GM12878 (cell line): ENCODE data around the gene NFKBIE. TPM values are rescaled to one million over a fixed set of nuclear protein-coding genes. Genes with fewer than 3 reads are reported as not detected.

ENCODE experiments used
- ATAC-seq: fragments of 200-7000 bp; cut with Tn5 transposase; 3 replicates; pipeline ENCODE4 v1.9.1; 2020; ENCODE audit warnings: mild to moderate bottlenecking, moderate library complexity
- BruUV-seq: library from RNA; stranded (reverse); fragments of 400-500 nt; replicated peaks from 2 replicates; lab custom pipeline; 2021; lab: Mats Ljungman, UMichigan
- CTCF ChIA-PET: fragments of 300-600 bp; sonication (Branson Sonifier 250); formaldehyde crosslinking; extraction: SDS; loops from one replicate; lab custom pipeline; 2021; ENCODE audit warnings: inconsistent platforms; lab: Yijun Ruan, JAX
- POLR2A ChIA-PET: fragments of 350-600 bp; formaldehyde crosslinking; extraction: SDS; loops from one replicate; lab custom pipeline; 2021; ENCODE audit warnings: inconsistent platforms; lab: Charles Lee
- RAD21 ChIA-PET: fragments of 300-600 bp; sonication (Branson Sonifier 250); formaldehyde crosslinking; loops from one replicate; lab custom pipeline; 2023; ENCODE audit warnings: antibody characterized with exemption; ENCODE audit not compliant: unreplicated experiment; lab: Charles Lee
- SMC1A ChIA-PET: fragments of 300-600 bp; sonication (Branson Sonifier 250); formaldehyde crosslinking; loops from one replicate; lab custom pipeline; 2023; ENCODE audit not compliant: unreplicated experiment, uncharacterized antibody; lab: Charles Lee
- DNase-seq: peaks from one replicate; pipeline ENCODE4 v3.0.0-alpha.2; 2011; ENCODE audit warnings: low read depth, low spot score
- FAIRE-seq: peaks from 3 replicates; lab custom pipeline; 2011; peaks lifted over from hg19 to GRCh38; lab: Jason Lieb, UNC
- H2AFZ ChIP-seq: 2 replicates; pipeline ENCODE4 v1.6.0; 2011; ENCODE audit warnings: low read depth, low read length, control low read depth; ENCODE audit not compliant: control insufficient read depth
- H3K27ac ChIP-seq: 2 replicates; pipeline ENCODE4 v1.5.1; 2011; ENCODE audit warnings: control low read depth; ENCODE audit not compliant: control insufficient read depth, insufficient read depth
- H3K27me3 ChIP-seq, 2 experiments: replicated peaks in 1 of 2; 2 replicates each; pipeline versions ENCODE4 v1.6.0 to v1.6.1; 2011; ENCODE audit warnings: low read length in 1 of 2; ENCODE audit not compliant: control insufficient read depth in 2 of 2, insufficient read depth in 2 of 2
- H3K36me3 ChIP-seq, 2 experiments: 2 replicates each; pipeline ENCODE4 v1.5.1; 2011; ENCODE audit warnings: low read length in 1 of 2; ENCODE audit not compliant: control insufficient read depth in 2 of 2, insufficient read depth in 2 of 2
- H3K4me1 ChIP-seq: 2 replicates; pipeline ENCODE4 v1.6.1; 2011; ENCODE audit warnings: mild to moderate bottlenecking, low read length, moderate library complexity, mixed read lengths; ENCODE audit not compliant: control insufficient read depth, insufficient read depth
- H3K4me2 ChIP-seq: 2 replicates; pipeline ENCODE4 v1.6.0; 2011; ENCODE audit warnings: control low read depth; ENCODE audit not compliant: control insufficient read depth, insufficient read depth
- H3K4me3 ChIP-seq: fragments of 200-600 bp; sonication (generic); 2 replicates; pipeline ENCODE4 v1.5.1; 2016
- H3K79me2 ChIP-seq: 2 replicates; pipeline ENCODE4 v1.6.0; 2011; ENCODE audit warnings: low read length; ENCODE audit not compliant: control insufficient read depth, insufficient read depth
- H3K9ac ChIP-seq: 2 replicates; pipeline ENCODE4 v1.8.0; 2011; ENCODE audit warnings: low read length, control low read depth, mixed read lengths; ENCODE audit not compliant: control insufficient read depth, insufficient read depth
- H3K9me3 ChIP-seq: replicated peaks from 3 replicates; pipeline ENCODE4 v1.5.1; 2011; ENCODE audit warnings: mild to moderate bottlenecking, low read length; ENCODE audit not compliant: control insufficient read depth, insufficient read depth
- H4K20me1 ChIP-seq: 2 replicates; pipeline ENCODE4 v1.6.0; 2011; ENCODE audit not compliant: control insufficient read depth, insufficient read depth
- BHLHE40 ChIP-seq, 2 experiments: fragments of 450-650 bp in 1 of 2; IDR thresholded peaks; 2 replicates each; pipeline ENCODE4 v1.6.1; 2011 to 2017; ENCODE audit warnings: low read depth in 2 of 2, borderline replicate concordance in 1 of 2, improper control_type of control experiment in 1 of 2, low read length in 1 of 2, mild to moderate bottlenecking in 1 of 2
- CHD1 ChIP-seq: IDR thresholded peaks from 2 replicates; pipeline ENCODE4 v1.6.1; 2012; ENCODE audit warnings: low read depth, low read length, improper control_type of control experiment
- CHD2 ChIP-seq: IDR thresholded peaks from 2 replicates; pipeline ENCODE4 v1.6.1; 2011; ENCODE audit warnings: low read depth, low read length, improper control_type of control experiment, borderline replicate concordance
- DPF2 ChIP-seq: fragments of 450-650 bp; IDR thresholded peaks from 2 replicates; pipeline ENCODE4 v1.6.1; 2017; ENCODE audit warnings: mild to moderate bottlenecking
- FOXK2 ChIP-seq: fragments of 450-650 bp; IDR thresholded peaks from 2 replicates; pipeline ENCODE4 v1.6.1; 2017; ENCODE audit warnings: mild to moderate bottlenecking, moderate library complexity
- HDGF ChIP-seq: fragments of 450-650 bp; IDR thresholded peaks from 2 replicates; pipeline ENCODE4 v1.6.1; 2016; ENCODE audit warnings: antibody characterized with exemption
- IKZF1 ChIP-seq: fragments of 450-650 bp; conservative IDR thresholded peaks from 2 replicates; pipeline ENCODE4 v1.6.1; 2017; ENCODE audit warnings: antibody characterized with exemption, mild to moderate bottlenecking
- KAT2A ChIP-seq: conservative IDR thresholded peaks from 2 replicates; pipeline ENCODE4 v1.6.1; 2011; ENCODE audit warnings: low read depth, low read length; ENCODE audit not compliant: control insufficient read depth
- NR2F1 ChIP-seq: fragments of 450-650 bp; conservative IDR thresholded peaks from 2 replicates; pipeline ENCODE4 v1.6.1; 2017; ENCODE audit warnings: mild to moderate bottlenecking
- POLR2AphosphoS2 ChIP-seq: IDR thresholded peaks from 2 replicates; pipeline ENCODE4 v1.6.1; 2011; ENCODE audit warnings: low read depth, mild to moderate bottlenecking, low read length, improper control_type of control experiment, moderate library complexity
- POLR2AphosphoS5 ChIP-seq: IDR thresholded peaks from 2 replicates; pipeline ENCODE4 v1.6.1; 2011; ENCODE audit warnings: mild to moderate bottlenecking, low read length, inconsistent platforms
- POU2F2 ChIP-seq: IDR thresholded peaks from 3 replicates; pipeline ENCODE4 v1.6.1; 2011; ENCODE audit warnings: low read depth, mild to moderate bottlenecking, low read length, borderline replicate concordance
- SMAD1 ChIP-seq: fragments of 450-650 bp; IDR thresholded peaks from 2 replicates; pipeline ENCODE4 v1.6.1; 2018; ENCODE audit warnings: mild to moderate bottlenecking, low read depth; ENCODE audit not compliant: partially characterized antibody
- SMC3 ChIP-seq: IDR thresholded peaks from 2 replicates; pipeline ENCODE4 v1.6.1; 2011; ENCODE audit warnings: low read length, improper control_type of control experiment, borderline replicate concordance
- SREBF2 ChIP-seq: IDR thresholded peaks from 2 replicates; pipeline ENCODE4 v1.6.1; 2012; ENCODE audit warnings: mild to moderate bottlenecking, low read length
- ZNF24 ChIP-seq: fragments of 450-650 bp; IDR thresholded peaks from 2 replicates; pipeline ENCODE4 v1.6.1; 2017; ENCODE audit warnings: antibody characterized with exemption, mild to moderate bottlenecking
- WGBS: methylation state at CpG from one replicate; pipeline ENCODE4 v1.1.6; 2016; ENCODE audit warnings: low lambda C conversion rate; ENCODE audit not compliant: insufficient replicate concordance, insufficient coverage; ENCODE audit errors: missing lambda C conversion rate; 5-methylcytosine and 5-hydroxymethylcytosine counted together
- in situ Hi-C: fragments of 300-500 bp; cut with MboI; formaldehyde crosslinking; loops from 9 replicates; pipeline ENCODE4 v1.14.3; 2018; ENCODE audit warnings: mixed read lengths
- intact Hi-C: fragments of 100-400 bp; cut with micrococcal nuclease; formaldehyde crosslinking; loops from one replicate; pipeline ENCODE4 v1.14.2; 2022; ENCODE audit not compliant: unreplicated experiment
- polyA plus RNA-seq, 11 experiments: library from polyadenylated mRNA; depleted of rRNA in 4 of 11; unstranded in 6 of 11; stranded (reverse) in 5 of 11; fragments of >200 nt; fragmentation: Nextera tagmentation in 4 of 11; fragmentation: Illumina TruSeq in 1 of 11; extraction: Ambion mirVana in 4 of 11; extraction: Trizol in 1 of 11; gene quantifications; 1 replicate in 1 of 11; 2 replicates in 10 of 11; pipeline versions ENCODE4 v1.2.1 to v1.2.3, GENCODE V29; 2011 to 2016; ENCODE audit warnings: inconsistent platforms in 2 of 11, missing spikeins in 2 of 11, low read depth in 1 of 11
- total RNA-seq, 4 experiments: library from RNA; depleted of rRNA in 3 of 4; stranded (reverse); fragments of >200 nt in 3 of 4; fragmentation: Illumina TruSeq in 1 of 4; extraction: Trizol in 1 of 4; gene quantifications; 2 replicates each; pipeline versions ENCODE4 v1.2.1 to v1.2.3, GENCODE V29; 2013 to 2021
- TF ChIP-seq, protein P1 (sequence below): fragments of 450-650 bp; IDR thresholded peaks from 2 replicates; pipeline ENCODE4 v1.6.1; 2017; ENCODE audit warnings: mild to moderate bottlenecking, moderate library complexity
- TF ChIP-seq, protein P2 (sequence below): IDR thresholded peaks from 2 replicates; pipeline ENCODE4 v1.6.1; 2011; ENCODE audit warnings: low read depth, mild to moderate bottlenecking, low read length, moderate library complexity, borderline replicate concordance; ENCODE audit errors: extremely low read depth

The NFKBIE gene
- total and polyA plus RNA-seq, 10 of the 15 experiments (the other 5 are each of a cell fraction or from before 2014, with no cell fraction given): 10.4 to 106 (median 38.8) TPM

DNA sequence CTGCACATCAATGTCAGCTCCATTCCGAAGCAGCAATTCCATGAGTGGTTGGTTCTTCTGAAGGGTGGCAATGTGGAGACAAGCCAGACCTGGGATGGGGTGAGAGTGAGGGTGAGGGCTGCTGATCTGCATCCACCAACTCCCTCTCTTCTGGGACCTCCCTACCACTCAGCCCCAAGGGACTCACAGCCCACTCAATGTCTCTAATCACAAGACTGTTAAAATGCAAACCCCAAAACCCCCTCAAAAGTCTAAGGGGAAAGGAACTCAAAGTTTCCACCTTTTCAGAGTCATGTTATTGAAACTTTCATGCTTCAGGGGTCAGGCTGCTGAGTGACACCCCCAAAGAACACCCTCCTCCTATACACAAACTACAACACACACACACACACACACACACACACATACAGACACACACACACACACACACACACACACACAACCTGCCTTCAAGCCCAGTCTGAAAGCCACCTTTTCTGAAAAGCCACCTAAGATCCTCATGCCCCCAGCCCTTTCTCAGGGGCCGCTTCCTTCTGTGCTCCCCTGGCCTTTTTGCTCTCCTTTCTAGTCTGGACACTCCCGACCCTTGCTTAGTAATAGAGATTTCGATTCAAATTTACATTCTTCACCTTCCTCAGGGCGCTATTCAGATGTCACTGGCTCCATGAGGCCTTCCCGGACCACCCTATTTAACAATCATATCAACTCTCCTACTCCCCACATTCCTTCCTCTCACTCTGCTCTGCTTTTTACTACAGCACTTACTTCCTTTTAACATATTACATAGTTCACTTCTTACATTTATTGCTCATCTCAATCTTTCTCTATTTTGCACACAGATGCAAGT is 4.7 kb downstream of the NFKBIE start:
- H3K4me2 ChIP-seq: peak overlapping the region; percentile 98
- H3K9me3 ChIP-seq: no peaks in the 10 kb centered on the region
- H3K9ac ChIP-seq: peak overlapping the region; percentile 90
- ChIA-PET RAD21 (interaction anchor here (0.6 to 2.2 kb wide), 3 partner anchors 14 to 39 kb away, joined by 3 to 12 read pairs (median 4); partner anchors contain the start of gene HSP90AB1), CTCF (interaction anchor here (0.9 to 2.5 kb wide), 5 partner anchors 7 to 52 kb away, joined by 3 to 24 read pairs (median 3); partner anchors contain the start of genes AARS2 and HSP90AB1), SMC1A (interaction anchor here (2.2 kb wide), 1 partner anchor 39 kb away, joined by 6 read pairs; no protein-coding TSS in a partner anchor), POLR2A (interaction anchor here (0.6 to 10.7 kb wide), 5 partner anchors 10 to 38 kb away, joined by 5 to 131 read pairs (median 9); partner anchors contain the start of genes HSP90AB1 and SLC29A1)
- no peak for DNase-seq
- H3K79me2 ChIP-seq: peaks cover 90% of the 10 kb centered on the region
- H3K4me1 ChIP-seq: peaks cover 60% of the 10 kb centered on the region
- H3K27me3 ChIP-seq: no peaks in the 10 kb centered on the region
- WGBS: 5% methylated on average over 6 of the region's 6 CpGs
- FAIRE-seq: no peak
- H3K4me3 ChIP-seq: peak overlapping the region; percentile 98
- no peak overlapping the region for H2AFZ ChIP-seq
- H3K27ac ChIP-seq: peak overlapping the region; percentile 99
- intact Hi-C loops: no loop called here
- ATAC-seq: peak; percentile 0; the same call in 2 of the 3 replicates
- BruUV-seq: TSS peak; percentile 77
- peaks cover 4% of the 10 kb centered on the region; the same call in 1 of the 2 replicates for H4K20me1 ChIP-seq
- H3K36me3 ChIP-seq: peaks cover 13 to 21% of the 10 kb centered on the region in 2 experiments
- in situ Hi-C loops: no loop called here
- peak; percentile 69 to 72; a peak in 2 of 4 replicates for TF ChIP-seq BHLHE40 (IDR thresholded peaks at IDR 0.05; ENCODE audit: borderline replicate concordance in 1 of 2, low read depth in 2 of 2, low read length in 1 of 2)
- peak; percentile 59 for TF ChIP-seq CHD2
- TF ChIP-seq, protein P1, sequence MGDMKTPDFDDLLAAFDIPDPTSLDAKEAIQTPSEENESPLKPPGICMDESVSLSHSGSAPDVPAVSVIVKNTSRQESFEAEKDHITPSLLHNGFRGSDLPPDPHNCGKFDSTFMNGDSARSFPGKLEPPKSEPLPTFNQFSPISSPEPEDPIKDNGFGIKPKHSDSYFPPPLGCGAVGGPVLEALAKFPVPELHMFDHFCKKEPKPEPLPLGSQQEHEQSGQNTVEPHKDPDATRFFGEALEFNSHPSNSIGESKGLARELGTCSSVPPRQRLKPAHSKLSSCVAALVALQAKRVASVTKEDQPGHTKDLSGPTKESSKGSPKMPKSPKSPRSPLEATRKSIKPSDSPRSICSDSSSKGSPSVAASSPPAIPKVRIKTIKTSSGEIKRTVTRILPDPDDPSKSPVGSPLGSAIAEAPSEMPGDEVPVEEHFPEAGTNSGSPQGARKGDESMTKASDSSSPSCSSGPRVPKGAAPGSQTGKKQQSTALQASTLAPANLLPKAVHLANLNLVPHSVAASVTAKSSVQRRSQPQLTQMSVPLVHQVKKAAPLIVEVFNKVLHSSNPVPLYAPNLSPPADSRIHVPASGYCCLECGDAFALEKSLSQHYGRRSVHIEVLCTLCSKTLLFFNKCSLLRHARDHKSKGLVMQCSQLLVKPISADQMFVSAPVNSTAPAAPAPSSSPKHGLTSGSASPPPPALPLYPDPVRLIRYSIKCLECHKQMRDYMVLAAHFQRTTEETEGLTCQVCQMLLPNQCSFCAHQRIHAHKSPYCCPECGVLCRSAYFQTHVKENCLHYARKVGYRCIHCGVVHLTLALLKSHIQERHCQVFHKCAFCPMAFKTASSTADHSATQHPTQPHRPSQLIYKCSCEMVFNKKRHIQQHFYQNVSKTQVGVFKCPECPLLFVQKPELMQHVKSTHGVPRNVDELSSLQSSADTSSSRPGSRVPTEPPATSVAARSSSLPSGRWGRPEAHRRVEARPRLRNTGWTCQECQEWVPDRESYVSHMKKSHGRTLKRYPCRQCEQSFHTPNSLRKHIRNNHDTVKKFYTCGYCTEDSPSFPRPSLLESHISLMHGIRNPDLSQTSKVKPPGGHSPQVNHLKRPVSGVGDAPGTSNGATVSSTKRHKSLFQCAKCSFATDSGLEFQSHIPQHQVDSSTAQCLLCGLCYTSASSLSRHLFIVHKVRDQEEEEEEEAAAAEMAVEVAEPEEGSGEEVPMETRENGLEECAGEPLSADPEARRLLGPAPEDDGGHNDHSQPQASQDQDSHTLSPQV: peak; percentile 73; the same call in 1 of the 2 replicates
- no peak for TF ChIP-seq SREBF2
- peak; percentile 69; the same call in 1 of the 3 replicates for TF ChIP-seq POU2F2
- no peak for TF ChIP-seq SMC3
- TF ChIP-seq, protein P2, sequence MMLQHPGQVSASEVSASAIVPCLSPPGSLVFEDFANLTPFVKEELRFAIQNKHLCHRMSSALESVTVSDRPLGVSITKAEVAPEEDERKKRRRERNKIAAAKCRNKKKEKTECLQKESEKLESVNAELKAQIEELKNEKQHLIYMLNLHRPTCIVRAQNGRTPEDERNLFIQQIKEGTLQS: no peak
- TF ChIP-seq IKZF1: peak; percentile 86
- TF ChIP-seq POLR2AphosphoS5: peak; percentile 89
- peak; percentile 73; the same call in 1 of the 2 replicates for TF ChIP-seq FOXK2
- peak; percentile 75 for TF ChIP-seq ZNF24
- TF ChIP-seq HDGF: peak; percentile 90
- peak; percentile 74 for TF ChIP-seq DPF2
- peak; percentile 80 for TF ChIP-seq POLR2AphosphoS2
- TF ChIP-seq NR2F1: peak; percentile 68
- TF ChIP-seq KAT2A: no peak
- peak; percentile 25; the same call in 1 of the 2 replicates for TF ChIP-seq CHD1
- peak; percentile 86 for TF ChIP-seq SMAD1
